Neutrophil (primary cell): ENCODE results near the gene UBAC2.

Experiments
- H3K27ac ChIP-seq: fragments of 200-600 bp; sonication (generic); 2 replicates; pipeline ENCODE4 v1.5.1; 2016; ENCODE audit warnings: mild to moderate bottlenecking, moderate library complexity
- H3K27me3 ChIP-seq: fragments of 200-600 bp; sonication (generic); 2 replicates; pipeline ENCODE4 v1.6.0; 2016; ENCODE audit warnings: mild to moderate bottlenecking
- H3K36me3 ChIP-seq: fragments of 200-600 bp; sonication (generic); 2 replicates; pipeline ENCODE4 v1.5.1; 2017
- H3K4me1 ChIP-seq, 2 experiments: fragments of 200-600 bp in 1 of 2; sonication (generic) in 1 of 2; 1 replicate in 1 of 2; 2 replicates in 1 of 2; pipeline versions ENCODE4 v1.5.1 to v1.6.1; 2013 to 2016; ENCODE audit warnings: low read depth in 1 of 2, low read length in 1 of 2, mild to moderate bottlenecking in 1 of 2, moderate library complexity in 1 of 2; ENCODE audit not compliant: control insufficient read depth in 1 of 2, insufficient read depth in 1 of 2
- H3K4me3 ChIP-seq, 2 experiments: fragments of 200-600 bp in 1 of 2; sonication (generic) in 1 of 2; 1 replicate in 1 of 2; 2 replicates in 1 of 2; pipeline ENCODE4 v1.5.1; 2013 to 2016; ENCODE audit warnings: low read depth in 1 of 2, low read length in 1 of 2, mild to moderate bottlenecking in 1 of 2, moderate library complexity in 1 of 2
- H3K9me3 ChIP-seq: fragments of 200-600 bp; sonication (generic); 2 replicates; pipeline ENCODE4 v1.5.1; 2016
- TF ChIP-seq, protein P1 (sequence below): fragments of 200-600 bp; sonication (generic); IDR thresholded peaks from 2 replicates; pipeline ENCODE4 v1.5.1; 2016; ENCODE audit warnings: antibody characterized with exemption

UBAC2 gene

DNA sequence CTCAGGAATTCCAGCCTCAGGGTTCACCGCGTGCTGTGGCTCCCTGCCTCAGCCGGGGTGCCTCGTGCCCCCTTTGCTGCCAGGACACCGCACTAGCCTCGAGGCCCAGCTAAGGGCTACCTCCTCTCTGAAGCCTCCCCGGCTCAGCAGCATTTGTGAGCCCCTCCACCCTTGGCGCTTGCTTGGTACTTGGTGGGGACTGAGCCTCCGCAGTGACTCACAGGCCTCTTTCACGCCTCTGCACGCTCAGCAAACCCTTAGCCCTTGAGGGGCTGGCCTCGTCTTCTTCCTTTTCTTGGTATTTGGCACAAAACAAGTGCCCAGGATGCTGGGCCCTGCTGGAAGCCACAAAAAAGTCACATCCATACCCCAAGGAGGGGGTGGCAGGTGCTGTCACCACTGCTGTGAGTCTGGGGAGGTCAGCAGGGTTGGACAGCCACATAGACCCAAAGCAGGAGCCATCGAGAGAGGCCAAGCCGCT is 215.2 kb downstream of the UBAC2 start:
- Histone ChIP-seq H3K27me3 (peaks cover 42% of the 10 kb centered on the region), H3K9me3 (no peaks in the 10 kb centered on the region), H3K4me3 (no peak overlapping the region), H3K4me1 (peaks cover 0 to 7% of the 10 kb centered on the region in 2 experiments), H3K36me3 (no peaks in the 10 kb centered on the region), H3K27ac (no peak overlapping the region)
- TF ChIP-seq, protein P1, sequence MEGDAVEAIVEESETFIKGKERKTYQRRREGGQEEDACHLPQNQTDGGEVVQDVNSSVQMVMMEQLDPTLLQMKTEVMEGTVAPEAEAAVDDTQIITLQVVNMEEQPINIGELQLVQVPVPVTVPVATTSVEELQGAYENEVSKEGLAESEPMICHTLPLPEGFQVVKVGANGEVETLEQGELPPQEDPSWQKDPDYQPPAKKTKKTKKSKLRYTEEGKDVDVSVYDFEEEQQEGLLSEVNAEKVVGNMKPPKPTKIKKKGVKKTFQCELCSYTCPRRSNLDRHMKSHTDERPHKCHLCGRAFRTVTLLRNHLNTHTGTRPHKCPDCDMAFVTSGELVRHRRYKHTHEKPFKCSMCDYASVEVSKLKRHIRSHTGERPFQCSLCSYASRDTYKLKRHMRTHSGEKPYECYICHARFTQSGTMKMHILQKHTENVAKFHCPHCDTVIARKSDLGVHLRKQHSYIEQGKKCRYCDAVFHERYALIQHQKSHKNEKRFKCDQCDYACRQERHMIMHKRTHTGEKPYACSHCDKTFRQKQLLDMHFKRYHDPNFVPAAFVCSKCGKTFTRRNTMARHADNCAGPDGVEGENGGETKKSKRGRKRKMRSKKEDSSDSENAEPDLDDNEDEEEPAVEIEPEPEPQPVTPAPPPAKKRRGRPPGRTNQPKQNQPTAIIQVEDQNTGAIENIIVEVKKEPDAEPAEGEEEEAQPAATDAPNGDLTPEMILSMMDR: no peak

DNA sequence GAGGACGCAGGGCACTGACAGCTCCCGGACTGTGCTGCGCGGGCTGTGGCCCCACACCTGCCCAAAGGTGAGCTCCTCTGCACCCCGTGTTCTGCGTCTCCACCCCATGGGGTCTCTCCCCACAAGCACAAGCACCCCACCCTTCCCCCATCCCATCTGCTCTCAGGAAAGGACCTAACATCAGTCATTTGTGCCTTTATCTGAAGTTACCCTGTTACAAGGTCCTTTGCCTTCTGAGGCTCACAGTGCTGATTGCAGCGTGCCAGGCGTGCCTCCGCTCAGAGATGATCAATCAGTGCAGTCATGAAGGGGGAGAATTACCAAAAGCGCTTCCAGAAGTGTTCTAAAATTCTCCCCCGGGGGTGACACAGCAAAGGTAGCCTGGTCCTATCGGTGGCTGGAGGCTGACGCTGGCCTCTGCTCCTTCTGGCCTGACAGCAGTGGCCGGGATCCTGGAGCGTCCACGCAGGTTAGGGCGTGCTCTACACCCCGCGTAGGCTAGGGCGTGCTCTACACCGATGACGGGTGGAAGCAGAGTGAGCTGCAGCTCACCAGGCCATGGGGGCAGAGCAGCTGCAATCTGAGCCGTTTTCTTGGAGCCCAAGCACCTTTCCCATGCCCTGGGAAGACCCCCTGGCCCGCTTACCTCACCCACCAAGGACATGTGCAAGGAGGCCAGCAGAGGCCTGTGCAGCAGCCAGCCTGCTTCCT is 215.9 kb downstream of the UBAC2 start:
- Histone ChIP-seq H3K27ac (no peak overlapping the region), H3K4me3 (no peak overlapping the region), H3K4me1 (peaks cover 0 to 8% of the 10 kb centered on the region in 2 experiments), H3K27me3 (peaks cover 49% of the 10 kb centered on the region), H3K36me3 (no peaks in the 10 kb centered on the region), H3K9me3 (no peaks in the 10 kb centered on the region)
- TF ChIP-seq, protein P1: no peak

DNA sequence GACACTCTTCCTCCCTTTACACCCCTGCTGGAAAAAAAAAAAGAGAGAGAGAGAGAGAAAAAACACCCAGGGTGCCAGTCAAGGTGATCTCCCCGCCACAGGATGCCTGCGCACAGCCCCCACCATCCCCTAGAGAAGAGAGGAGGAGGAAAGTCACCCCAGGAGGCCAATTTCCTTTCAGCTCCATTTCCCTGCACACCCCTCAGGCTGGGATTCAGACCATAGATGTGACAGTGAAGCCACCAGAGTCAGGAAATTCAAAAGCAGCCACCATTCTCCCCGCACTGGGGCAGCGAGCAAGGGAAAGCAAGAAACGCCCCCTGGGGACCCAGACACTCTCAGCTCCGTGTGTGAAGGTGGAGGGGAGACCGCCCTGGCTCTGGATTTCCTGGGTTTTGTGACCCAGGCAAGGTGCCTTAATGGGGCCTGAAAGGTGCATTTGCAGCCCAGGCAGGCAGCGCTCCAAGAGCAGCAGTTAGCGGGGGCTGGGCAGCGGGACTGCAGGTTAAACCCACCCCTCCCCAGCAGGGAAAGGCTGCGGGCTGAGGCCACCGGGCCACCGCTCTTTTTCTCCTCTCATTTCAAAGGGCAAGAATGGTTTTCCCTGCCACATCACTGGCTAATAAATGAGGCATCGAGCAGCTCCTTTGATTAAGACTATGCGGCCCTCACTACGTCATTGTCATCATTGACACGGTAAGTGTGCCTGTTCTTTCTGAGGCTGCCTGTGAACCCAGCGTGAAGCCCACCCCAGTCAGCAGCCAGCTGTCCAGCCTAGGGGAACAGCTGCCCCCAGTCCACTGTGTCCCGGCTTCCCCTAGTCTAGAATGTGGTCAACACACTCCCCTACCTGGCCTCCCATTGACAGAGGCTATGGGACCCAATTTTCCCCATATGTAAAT is 216.8 kb downstream of the UBAC2 start:
- peaks cover 0 to 16% of the 10 kb centered on the region in 2 experiments for H3K4me1 ChIP-seq

DNA sequence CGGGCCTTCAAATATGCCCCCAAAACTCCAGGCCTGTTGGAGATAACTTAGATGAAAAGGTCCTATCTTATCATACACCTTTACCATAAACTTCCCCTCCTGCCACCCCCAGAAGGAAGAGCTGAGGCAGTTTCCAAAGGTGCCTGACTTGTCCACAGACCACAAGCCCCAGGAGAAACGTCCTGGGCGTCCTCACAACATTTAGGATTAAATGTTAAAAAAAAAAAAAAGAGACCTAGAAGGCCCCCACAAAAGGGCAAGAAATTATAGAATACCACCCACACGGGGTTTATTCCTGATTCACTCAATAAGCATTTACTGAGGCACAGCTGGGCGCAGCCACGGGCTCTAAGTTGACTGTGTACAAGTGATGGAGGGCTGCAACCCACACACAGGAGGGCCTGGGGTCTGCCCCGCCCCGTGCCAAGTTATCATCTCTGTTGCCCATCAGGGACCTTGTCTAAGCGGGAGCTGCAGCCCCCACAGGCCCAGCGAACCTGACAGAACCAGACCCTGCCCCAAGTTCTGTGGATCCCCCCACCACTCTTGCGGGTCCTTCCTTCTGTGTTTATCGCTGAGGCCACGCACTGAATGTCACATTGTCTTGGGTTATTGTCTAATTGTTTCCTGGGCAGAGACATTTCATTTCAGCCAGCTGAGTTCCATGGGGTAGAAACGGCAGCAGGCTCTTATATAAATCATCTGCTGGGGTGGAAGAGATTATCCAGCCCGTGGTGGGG is 217.6 kb downstream of the UBAC2 start:
- peaks cover 47% of the 10 kb centered on the region for H3K27me3 ChIP-seq
- TF ChIP-seq, protein P1: no peak
- H3K4me3 ChIP-seq: no peak overlapping the region
- no peaks in the 10 kb centered on the region for H3K36me3 ChIP-seq
- H3K9me3 ChIP-seq: no peaks in the 10 kb centered on the region
- H3K27ac ChIP-seq: no peak overlapping the region
- H3K4me1 ChIP-seq: peaks cover 0 to 19% of the 10 kb centered on the region in 2 experiments

More for the DNA sequence above, 216.8 kb downstream of the UBAC2 start:
- TF ChIP-seq, protein P1: no peak
- Histone ChIP-seq H3K27ac (no peak overlapping the region), H3K27me3 (peaks cover 52% of the 10 kb centered on the region), H3K36me3 (no peaks in the 10 kb centered on the region), H3K4me3 (no peak overlapping the region), H3K9me3 (no peaks in the 10 kb centered on the region)

DNA sequence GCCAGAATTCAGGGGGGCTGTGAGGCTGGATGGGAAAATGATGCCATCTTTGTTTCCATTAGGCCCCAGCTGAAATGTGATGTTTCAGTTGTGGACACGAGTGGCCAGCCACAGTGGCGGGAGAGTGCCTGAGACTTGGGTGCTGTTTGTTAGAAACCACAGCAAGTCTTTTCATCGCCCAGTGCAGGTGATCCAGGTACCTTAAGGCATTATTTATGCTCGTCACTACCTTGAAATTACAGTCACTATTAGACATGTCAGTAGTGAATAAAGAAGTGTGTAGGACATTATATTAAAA is 218.1 kb downstream of the UBAC2 start:
- Histone ChIP-seq H3K36me3 (no peaks in the 10 kb centered on the region), H3K9me3 (no peaks in the 10 kb centered on the region), H3K4me1 (peaks cover 0 to 19% of the 10 kb centered on the region in 2 experiments), H3K27ac (no peak overlapping the region), H3K4me3 (no peak overlapping the region), H3K27me3 (peaks cover 52% of the 10 kb centered on the region)
- TF ChIP-seq, protein P1: no peak
